Upper lobe of left lung (tissue), 6 donors: Measurements from ENCODE around the gene SNN. TPM values are rescaled to one million over a fixed set of nuclear protein-coding genes. Genes with fewer than 3 reads are reported as not detected.

ENCODE experiments used
- ATAC-seq, 2 donors: fragments of 200-7000 bp; cut with Tn5 transposase; one replicate each; pipeline ENCODE4 v1.9.1; 2022; ENCODE audit warnings: mild to moderate bottlenecking in 2 of 2, moderate library complexity in 2 of 2; ENCODE audit not compliant: low FRiP score in 2 of 2
- DNase-seq, 2 donors: peaks; one replicate each; pipeline ENCODE4 v3.0.0-alpha.2; 2019 to 2020
- H3K27ac ChIP-seq, 4 donors: fragments of 200-600 bp; sonication (generic); one replicate each; pipeline ENCODE4 v1.5.1; 2016 to 2019
- H3K27me3 ChIP-seq, 4 donors: fragments of 200-600 bp; sonication (generic); one replicate each; pipeline ENCODE4 v1.5.1; 2017 to 2019
- H3K36me3 ChIP-seq, 4 donors: fragments of 200-600 bp; sonication (generic); one replicate each; pipeline ENCODE4 v1.5.1; 2016 to 2019
- H3K4me1 ChIP-seq, 4 donors: fragments of 200-600 bp; sonication (generic); one replicate each; pipeline ENCODE4 v1.5.1; 2018 to 2019
- H3K4me3 ChIP-seq, 4 donors: fragments of 200-600 bp; sonication (generic); one replicate each; pipeline ENCODE4 v1.5.1; 2017 to 2019; ENCODE audit warnings: mild to moderate bottlenecking in 2 of 4, moderate library complexity in 1 of 4
- H3K9me3 ChIP-seq, 4 donors: fragments of 200-600 bp; sonication (generic); one replicate each; pipeline ENCODE4 v1.5.1; 2018 to 2019
- CTCF ChIP-seq, 6 experiments: fragments of 450-650 bp in 4 of 6; fragments of 200-600 bp in 2 of 6; sonication (generic) in 2 of 6; IDR thresholded peaks; one replicate each; pipeline ENCODE4 v1.5.1; 2016 to 2019; ENCODE audit warnings: antibody characterized with exemption in 6 of 6
- EP300 ChIP-seq, 4 donors: sonication (generic); formaldehyde crosslinking; IDR thresholded peaks; one replicate each; pipeline ENCODE4 v1.5.1; 2017; ENCODE audit warnings: antibody characterized with exemption in 4 of 4, control low read depth in 2 of 4
- POLR2A ChIP-seq, 4 donors: fragments of 450-650 bp; IDR thresholded peaks; one replicate each; pipeline ENCODE4 v1.5.1; 2016 to 2017; ENCODE audit warnings: antibody characterized with exemption in 4 of 4, mild to moderate bottlenecking in 2 of 4
- POLR2AphosphoS5 ChIP-seq, 2 donors: sonication (generic); formaldehyde crosslinking; IDR thresholded peaks; one replicate each; pipeline ENCODE4 v1.5.1; 2017; ENCODE audit warnings: antibody characterized with exemption in 2 of 2
- WGBS, 2 donors: methylation state at CpG; one replicate each; pipeline ENCODE4 v1.1.5; 2017 to 2018; 5-methylcytosine and 5-hydroxymethylcytosine counted together
- total RNA-seq, 6 donors: library from RNA; depleted of rRNA in 4 of 6; stranded (reverse); fragments of >200 nt in 4 of 6; gene quantifications; one replicate each; pipeline versions ENCODE4 v1.1.0 to v1.2.1, GENCODE V29; 2016 to 2021
- donor health status: DM: no; HTN: no; CAD: no; lungs with moderate emphysema.
- donor health status: DM: no; HTN: yes; CAD: no; lungs with severe emphysema.

The SNN gene
- total RNA-seq, 6 donors from 2014 or later, result 14.7 to 29.8 (median 26.1) TPM

- no peak for DNase-seq
- ATAC-seq, result no peak
- Histone ChIP-seq H3K4me3 (no peak overlapping the region), H3K9me3 (no peaks in the 10 kb centered on the region), H3K27me3 (no peaks in the 10 kb centered on the region), H3K4me1 (peaks cover 4 to 27% (median 24%) of the 10 kb centered on the region in 4 donors), H3K27ac (no peak overlapping the region), H3K36me3 (no peaks in the 10 kb centered on the region)
- TF ChIP-seq CTCF (IDR thresholded peaks at IDR 0.05) (no peak), POLR2A (IDR thresholded peaks at IDR 0.05) (no peak), POLR2AphosphoS5 (IDR thresholded peaks at IDR 0.05) (no peak), EP300 (IDR thresholded peaks at IDR 0.05) (no peak)
- 71 to 82% methylated on average over 6 of the region's 6 CpGs for WGBS, 2 donors
These were observed 33.9 kb upstream of the SNN start for GRCh38 chr16:11634312-11634711.

- H3K4me1 ChIP-seq, result peaks cover 6 to 28% (median 22%) of the 10 kb centered on the region in 4 donors
- TF ChIP-seq POLR2A (IDR thresholded peaks at IDR 0.05), result no peak
- H3K36me3 ChIP-seq, result no peaks in the 10 kb centered on the region
- no peaks in the 10 kb centered on the region for H3K27me3 ChIP-seq
- H3K4me3 ChIP-seq, result no peak overlapping the region
- H3K27ac ChIP-seq, result no peak overlapping the region
- ATAC-seq (no peak), DNase-seq (no peak)
- H3K9me3 ChIP-seq, result no peaks in the 10 kb centered on the region
- 84 to 92% methylated on average over 10 of the region's 10 CpGs for WGBS, 2 donors
These were observed 33.1 kb upstream of the SNN start for GRCh38 chr16:11635113-11635652.

GRCh38 chr16:11635679-11636171 lies 32.5 kb upstream of the SNN start:
- whole genome bisulfite sequencing, 2 donors, result 77 to 79% methylated on average over 12 of the region's 12 CpGs
- TF ChIP-seq POLR2AphosphoS5 (IDR thresholded peaks at IDR 0.05) (no peak), POLR2A (IDR thresholded peaks at IDR 0.05) (no peak), CTCF (IDR thresholded peaks at IDR 0.05) (no peak), EP300 (IDR thresholded peaks at IDR 0.05) (no peak)
- Histone ChIP-seq H3K4me1 (peaks cover 12 to 33% (median 26%) of the 10 kb centered on the region in 4 donors), H3K9me3 (no peaks in the 10 kb centered on the region), H3K36me3 (no peaks in the 10 kb centered on the region), H3K4me3 (peak overlapping the region in 1 of 4 donors; percentile 6), H3K27me3 (no peaks in the 10 kb centered on the region), H3K27ac (no peak overlapping the region)
- ATAC-seq (no peak), DNase-seq (no peak)

GRCh38 chr16:11636172-11636721 lies 32.0 kb upstream of the SNN start:
- peak overlapping the region in 1 of 4 donors; percentile 6 for H3K4me3 ChIP-seq
- no peaks in the 10 kb centered on the region for H3K27me3 ChIP-seq
- H3K36me3 ChIP-seq, result no peaks in the 10 kb centered on the region
- H3K4me1 ChIP-seq, result peaks cover 17 to 39% (median 31%) of the 10 kb centered on the region in 4 donors
- peak in 1 of 2 donors; percentile 77 for ATAC-seq
- DNase-seq, result peak in 1 of 2 donors; percentile 74
- peak in 2 of 4 donors; percentile 12 to 57 for TF ChIP-seq POLR2A (IDR thresholded peaks at IDR 0.05)
- no peak for TF ChIP-seq POLR2AphosphoS5 (IDR thresholded peaks at IDR 0.05)
- TF ChIP-seq EP300 (IDR thresholded peaks at IDR 0.05), result peak in 1 of 4 donors; percentile 50
- no peaks in the 10 kb centered on the region for H3K9me3 ChIP-seq
- 47 to 49% methylated on average over 14 of the region's 14 CpGs for WGBS, 2 donors
- no peak overlapping the region for H3K27ac ChIP-seq

GRCh38 chr16:11637320-11637719 lies 30.9 kb upstream of the SNN start:
- 83 to 90% methylated on average over 1 to 5 of the region's 5 CpGs for WGBS, 2 donors

More at GRCh38 chr16:11637320-11637719, 30.9 kb upstream of the SNN start:
- DNase-seq (no peak), ATAC-seq (no peak)
- no peak overlapping the region for H3K27ac ChIP-seq
- no peak for TF ChIP-seq POLR2A (IDR thresholded peaks at IDR 0.05)
- no peak for TF ChIP-seq CTCF (IDR thresholded peaks at IDR 0.05)
- TF ChIP-seq POLR2AphosphoS5 (IDR thresholded peaks at IDR 0.05), result no peak
- no peak for TF ChIP-seq EP300 (IDR thresholded peaks at IDR 0.05)
- H3K9me3 ChIP-seq, result no peaks in the 10 kb centered on the region
- H3K36me3 ChIP-seq, result no peaks in the 10 kb centered on the region
- H3K4me3 ChIP-seq, result no peak overlapping the region
- no peaks in the 10 kb centered on the region for H3K27me3 ChIP-seq
- peaks cover 20 to 41% (median 33%) of the 10 kb centered on the region in 4 donors for H3K4me1 ChIP-seq
